ENCODE measurements around the gene LMBR1L. TPM values are rescaled to one million over a fixed set of nuclear protein-coding genes. Genes with fewer than 3 reads are reported as not detected.

LMBR1L gene
- total RNA-seq (2014; rRNA removed; shearing (Covaris generic); ENCODE audit: low replicate concordance): 17.5 and 46.8 TPM in 2 replicates

GRCh38 chr12:49110464-49111155, at the start of gene LMBR1L:
TSS of gene LMBR1L (minus strand) at chr12:49110847. CDS start at chr12:49110555, 292 bp downstream.
- Histone ChIP-seq H3K27ac (ENCODE audit: low read length) (no peak within 1 kb of the TSS), H4K20me1 (ENCODE audit: insufficient read depth, low read depth, low read length) (0 out of 2 replicates have a peak, but pooled peaks cover 3% of the 10 kb centered on the region), H3K27me3 (ENCODE audit: low read length) (peaks cover 4% of the 10 kb centered on the region; the same call in 1 of the 2 replicates), H3K79me2 (ENCODE audit: low read length) (no peaks in the 10 kb centered on the region), H3K9me3 (ENCODE audit: low read length) (no peaks in the 10 kb centered on the region), H3K9me2 (replicated peaks; ENCODE audit: insufficient read depth, low read length) (no peaks in the 10 kb centered on the region), H3K36me3 (ENCODE audit: insufficient read depth, low read length) (no peaks in the 10 kb centered on the region), H3K9ac (ENCODE audit: low read length) (peak within 1 kb of the TSS; percentile 87), H2AFZ (ENCODE audit: low read length) (peak within 1 kb of the TSS; percentile 91), H3K4me3 (ENCODE audit: low read length) (peak within 1 kb of the TSS; percentile 83), H3K4me2 (ENCODE audit: low read depth, low read length, poor library complexity, severe bottlenecking) (peak within 1 kb of the TSS; percentile 93), H3K4me1 (ENCODE audit: low read length) (peaks cover 19% of the 10 kb centered on the region)
- DNase-seq: peak; percentile 100

DNA sequence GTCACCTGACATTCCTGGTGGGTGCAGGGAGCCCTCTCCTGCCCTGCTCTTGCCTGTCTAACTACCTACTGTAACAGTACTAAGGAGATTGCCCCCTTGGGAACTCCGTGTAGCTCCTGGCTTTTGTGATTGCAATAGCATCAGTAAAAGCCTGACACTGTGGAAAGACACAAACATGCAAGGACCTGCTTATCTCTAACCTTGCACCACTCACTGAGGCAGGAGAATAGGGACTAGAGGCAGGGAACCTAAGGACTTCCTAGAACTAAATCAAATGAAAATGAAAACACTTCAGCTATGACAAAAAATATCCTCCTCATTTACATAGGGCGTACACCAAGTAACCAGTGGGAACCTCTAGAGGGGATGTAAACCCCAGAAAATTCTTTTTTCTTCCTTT, 49.8 kb upstream of the LMBR1L start:
- Histone ChIP-seq H3K9ac (ENCODE audit: low read length) (0 out of 2 replicates have a peak overlapping the region, but pooled peaks have one; percentile 33), H3K4me2 (ENCODE audit: low read depth, low read length, poor library complexity, severe bottlenecking) (peak overlapping the region; percentile 67), H3K36me3 (ENCODE audit: insufficient read depth, low read length) (no peaks in the 10 kb centered on the region), H3K4me1 (ENCODE audit: low read length) (peaks cover 20% of the 10 kb centered on the region), H3K4me3 (ENCODE audit: low read length) (peak overlapping the region; percentile 57), H4K20me1 (ENCODE audit: insufficient read depth, low read depth, low read length) (no peaks in the 10 kb centered on the region), H3K27me3 (ENCODE audit: low read length) (no peaks in the 10 kb centered on the region), H3K79me2 (ENCODE audit: low read length) (no peaks in the 10 kb centered on the region), H2AFZ (ENCODE audit: low read length) (no peak overlapping the region; the same call in 1 of the 2 replicates), H3K9me2 (replicated peaks; ENCODE audit: insufficient read depth, low read length) (no peaks in the 10 kb centered on the region), H3K27ac (ENCODE audit: low read length) (no peak overlapping the region), H3K9me3 (ENCODE audit: low read length) (no peaks in the 10 kb centered on the region)
- DNase-seq: peak; percentile 55

DNA sequence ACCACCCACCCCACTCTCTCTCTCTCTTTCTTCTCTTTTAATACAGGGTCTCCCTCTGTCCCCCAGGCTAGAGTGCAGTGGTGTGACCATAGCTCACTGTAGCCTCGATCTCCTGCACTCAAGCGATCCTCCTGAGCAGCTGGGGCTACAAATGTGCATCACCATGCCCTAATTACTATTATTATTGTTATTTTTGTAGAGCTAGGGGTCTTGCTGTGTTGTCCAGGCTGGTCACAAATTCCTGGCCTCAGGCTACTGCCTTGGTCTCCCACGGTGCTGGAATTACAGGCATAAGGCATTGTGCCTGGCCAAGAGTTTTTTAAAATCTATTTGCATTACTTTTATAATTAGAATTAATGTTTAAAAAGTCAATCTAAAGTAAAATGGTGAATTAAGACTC, 43.6 kb upstream of the LMBR1L start:
- Histone ChIP-seq H3K4me2 (ENCODE audit: low read depth, low read length, poor library complexity, severe bottlenecking) (no peak overlapping the region), H3K4me3 (ENCODE audit: low read length) (no peak overlapping the region), H3K27ac (ENCODE audit: low read length) (no peak overlapping the region), H3K9me2 (replicated peaks; ENCODE audit: insufficient read depth, low read length) (no peaks in the 10 kb centered on the region), H3K79me2 (ENCODE audit: low read length) (no peaks in the 10 kb centered on the region), H3K27me3 (ENCODE audit: low read length) (no peaks in the 10 kb centered on the region), H3K9ac (ENCODE audit: low read length) (no peak overlapping the region), H3K4me1 (ENCODE audit: low read length) (no peaks in the 10 kb centered on the region), H3K36me3 (ENCODE audit: insufficient read depth, low read length) (no peaks in the 10 kb centered on the region), H2AFZ (ENCODE audit: low read length) (no peak overlapping the region), H3K9me3 (ENCODE audit: low read length) (no peaks in the 10 kb centered on the region), H4K20me1 (ENCODE audit: insufficient read depth, low read depth, low read length) (no peaks in the 10 kb centered on the region)
- DNase-seq: no peak

DNA sequence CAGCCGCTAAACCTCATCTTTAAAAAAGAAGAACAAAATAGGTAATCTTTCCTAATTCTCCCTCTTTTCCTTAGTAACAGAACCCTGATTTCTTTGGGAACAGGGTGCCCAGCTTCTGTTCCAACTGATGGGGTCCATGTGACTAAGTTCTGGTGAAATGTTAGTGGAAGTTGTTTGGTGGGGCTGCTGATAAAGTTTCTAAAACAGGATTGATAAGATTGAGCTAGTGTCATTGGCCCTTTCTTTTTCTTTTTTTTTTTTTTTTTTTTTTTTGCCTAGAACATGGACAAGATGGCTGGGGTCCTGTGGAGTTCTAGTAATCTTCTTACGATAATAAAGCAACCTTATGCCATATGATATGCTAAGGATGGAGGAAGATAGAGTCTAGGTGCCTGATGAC, 36.7 kb upstream of the LMBR1L start:
- no peak overlapping the region for H3K9ac ChIP-seq (ENCODE audit: low read length)
- no peaks in the 10 kb centered on the region for H3K36me3 ChIP-seq (ENCODE audit: insufficient read depth, low read length)
- no peak overlapping the region for H3K27ac ChIP-seq (ENCODE audit: low read length)
- no peaks in the 10 kb centered on the region for H3K4me1 ChIP-seq (ENCODE audit: low read length)
- DNase-seq: no peak
- H3K4me2 ChIP-seq (ENCODE audit: low read depth, low read length, poor library complexity, severe bottlenecking): no peak overlapping the region
- H2AFZ ChIP-seq (ENCODE audit: low read length): no peak overlapping the region
- H3K9me3 ChIP-seq (ENCODE audit: low read length): no peaks in the 10 kb centered on the region
- H3K27me3 ChIP-seq (ENCODE audit: low read length): no peaks in the 10 kb centered on the region
- no peaks in the 10 kb centered on the region for H3K79me2 ChIP-seq (ENCODE audit: low read length)
- H4K20me1 ChIP-seq (ENCODE audit: insufficient read depth, low read depth, low read length): no peaks in the 10 kb centered on the region
- H3K9me2 ChIP-seq (replicated peaks; ENCODE audit: insufficient read depth, low read length): no peaks in the 10 kb centered on the region
- no peak overlapping the region for H3K4me3 ChIP-seq (ENCODE audit: low read length)

GRCh38 chr12:49146406-49146805, 35.8 kb upstream of the LMBR1L start:
- Histone ChIP-seq H3K9me3 (ENCODE audit: low read length) (no peaks in the 10 kb centered on the region), H3K36me3 (ENCODE audit: insufficient read depth, low read length) (no peaks in the 10 kb centered on the region), H3K4me1 (ENCODE audit: low read length) (no peaks in the 10 kb centered on the region), H3K4me2 (ENCODE audit: low read depth, low read length, poor library complexity, severe bottlenecking) (no peak overlapping the region), H4K20me1 (ENCODE audit: insufficient read depth, low read depth, low read length) (no peaks in the 10 kb centered on the region), H3K9me2 (replicated peaks; ENCODE audit: insufficient read depth, low read length) (no peaks in the 10 kb centered on the region), H3K27me3 (ENCODE audit: low read length) (no peaks in the 10 kb centered on the region), H3K9ac (ENCODE audit: low read length) (no peak overlapping the region), H2AFZ (ENCODE audit: low read length) (no peak overlapping the region), H3K27ac (ENCODE audit: low read length) (no peak overlapping the region), H3K4me3 (ENCODE audit: low read length) (no peak overlapping the region), H3K79me2 (ENCODE audit: low read length) (no peaks in the 10 kb centered on the region)
- DNase-seq: no peak

- Histone ChIP-seq H3K36me3 (ENCODE audit: insufficient read depth, low read length) (no peaks in the 10 kb centered on the region), H3K9me2 (replicated peaks; ENCODE audit: insufficient read depth, low read length) (no peaks in the 10 kb centered on the region), H3K27me3 (ENCODE audit: low read length) (no peaks in the 10 kb centered on the region), H3K9me3 (ENCODE audit: low read length) (no peaks in the 10 kb centered on the region), H3K4me3 (ENCODE audit: low read length) (no peak overlapping the region), H3K27ac (ENCODE audit: low read length) (no peak overlapping the region), H3K4me1 (ENCODE audit: low read length) (no peaks in the 10 kb centered on the region), H3K79me2 (ENCODE audit: low read length) (no peaks in the 10 kb centered on the region), H4K20me1 (ENCODE audit: insufficient read depth, low read depth, low read length) (no peaks in the 10 kb centered on the region), H2AFZ (ENCODE audit: low read length) (no peak overlapping the region), H3K9ac (ENCODE audit: low read length) (no peak overlapping the region), H3K4me2 (ENCODE audit: low read depth, low read length, poor library complexity, severe bottlenecking) (no peak overlapping the region)
- DNase-seq: no peak
Measured at GRCh38 chr12:49144384-49144783, 33.7 kb upstream of the LMBR1L start.

DNA sequence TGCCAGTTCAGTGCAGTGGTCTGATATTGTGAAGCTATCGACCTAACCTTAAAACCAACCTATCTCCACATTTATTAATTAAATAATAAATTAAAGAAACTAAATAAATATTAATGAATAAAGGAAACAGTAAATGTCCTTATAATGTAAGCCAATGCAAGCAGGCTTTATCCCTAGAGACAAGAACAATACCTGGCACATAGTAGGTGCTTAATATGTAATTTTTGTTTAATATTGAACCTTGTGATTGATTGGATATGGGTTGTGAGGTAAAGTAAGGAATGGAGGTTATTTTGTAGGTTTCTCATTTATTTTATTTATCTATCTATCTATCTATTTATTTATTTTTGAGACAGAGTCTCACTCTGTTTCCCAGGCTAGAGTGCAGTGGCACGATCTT, 28.4 kb upstream of the LMBR1L start:
- no peaks in the 10 kb centered on the region for H4K20me1 ChIP-seq (ENCODE audit: insufficient read depth, low read depth, low read length)
- no peaks in the 10 kb centered on the region for H3K9me3 ChIP-seq (ENCODE audit: low read length)
- no peak for DNase-seq
- H3K27me3 ChIP-seq (ENCODE audit: low read length): no peaks in the 10 kb centered on the region
- no peaks in the 10 kb centered on the region for H3K36me3 ChIP-seq (ENCODE audit: insufficient read depth, low read length)
- H3K27ac ChIP-seq (ENCODE audit: low read length): no peak overlapping the region
- no peak overlapping the region for H3K9ac ChIP-seq (ENCODE audit: low read length)
- no peak overlapping the region for H3K4me3 ChIP-seq (ENCODE audit: low read length)
- H3K4me1 ChIP-seq (ENCODE audit: low read length): peaks cover under 1% of the 10 kb centered on the region
- peaks cover under 1% of the 10 kb centered on the region for H3K79me2 ChIP-seq (ENCODE audit: low read length)
- no peak overlapping the region for H3K4me2 ChIP-seq (ENCODE audit: low read depth, low read length, poor library complexity, severe bottlenecking)
- no peaks in the 10 kb centered on the region for H3K9me2 ChIP-seq (replicated peaks; ENCODE audit: insufficient read depth, low read length)
- no peak overlapping the region for H2AFZ ChIP-seq (ENCODE audit: low read length)

GRCh38 chr12:49138587-49138986, 27.9 kb upstream of the LMBR1L start:
- DNase-seq: no peak
- Histone ChIP-seq H3K9ac (ENCODE audit: low read length) (no peak overlapping the region), H3K9me3 (ENCODE audit: low read length) (no peaks in the 10 kb centered on the region), H3K4me2 (ENCODE audit: low read depth, low read length, poor library complexity, severe bottlenecking) (no peak overlapping the region), H4K20me1 (ENCODE audit: insufficient read depth, low read depth, low read length) (no peaks in the 10 kb centered on the region), H3K27ac (ENCODE audit: low read length) (no peak overlapping the region), H3K4me1 (ENCODE audit: low read length) (peaks cover 4% of the 10 kb centered on the region), H3K9me2 (replicated peaks; ENCODE audit: insufficient read depth, low read length) (no peaks in the 10 kb centered on the region), H3K79me2 (ENCODE audit: low read length) (peaks cover 5% of the 10 kb centered on the region), H3K36me3 (ENCODE audit: insufficient read depth, low read length) (no peaks in the 10 kb centered on the region), H3K4me3 (ENCODE audit: low read length) (no peak overlapping the region), H3K27me3 (ENCODE audit: low read length) (no peaks in the 10 kb centered on the region), H2AFZ (ENCODE audit: low read length) (no peak overlapping the region)

Measured in Karpas-422 (cell line).